GF-D8 (cell line): Measurements from ENCODE around the gene COL8A1.

Experiments
- DNase-seq: peaks from one replicate; lab custom pipeline; 2025; lab: John Stamatoyannopoulos, UW

COL8A1 gene

GRCh38 chr3:99761415-99762165, 123.2 kb downstream of the COL8A1 start:
- DNase-seq: no peak

GRCh38 chr3:99762901-99763300, 124.5 kb downstream of the COL8A1 start:
- no peak for DNase-seq

GRCh38 chr3:99764377-99764776, 126.0 kb downstream of the COL8A1 start:
- no peak for DNase-seq

- DNase-seq: no peak
Measured at GRCh38 chr3:99765042-99765942, 126.9 kb downstream of the COL8A1 start.

- DNase-seq: no peak
Measured at GRCh38 chr3:99767291-99767690, 128.9 kb downstream of the COL8A1 start.

- DNase-seq: no peak
Measured at GRCh38 chr3:99768126-99768525, 129.7 kb downstream of the COL8A1 start.

- no peak for DNase-seq
Measured at GRCh38 chr3:99768808-99769501, 130.6 kb downstream of the COL8A1 start.

- no peak for DNase-seq
Measured at GRCh38 chr3:99772171-99772570, 133.8 kb downstream of the COL8A1 start.

- no peak for DNase-seq
Measured at GRCh38 chr3:99772671-99773070, 134.3 kb downstream of the COL8A1 start.

GRCh38 chr3:99774467-99774866, 136.1 kb downstream of the COL8A1 start:
- no peak for DNase-seq

GRCh38 chr3:99776516-99777209, 138.3 kb downstream of the COL8A1 start:
- no peak for DNase-seq

GRCh38 chr3:99777210-99777549, 138.8 kb downstream of the COL8A1 start:
- no peak for DNase-seq

- DNase-seq: no peak
Measured at GRCh38 chr3:99777708-99778107, 139.3 kb downstream of the COL8A1 start.

GRCh38 chr3:99780749-99781148, 142.4 kb downstream of the COL8A1 start:
- DNase-seq: no peak

GRCh38 chr3:99781761-99782160, 143.4 kb downstream of the COL8A1 start:
- no peak for DNase-seq

GRCh38 chr3:99783011-99783573, 144.7 kb downstream of the COL8A1 start:
- no peak for DNase-seq

GRCh38 chr3:99789011-99789721, 150.8 kb downstream of the COL8A1 start:
- DNase-seq: no peak

GRCh38 chr3:99794485-99794884, 156.1 kb downstream of the COL8A1 start:
- DNase-seq: no peak

GRCh38 chr3:99795573-99795972, 157.2 kb downstream of the COL8A1 start:
- DNase-seq: no peak

- DNase-seq: no peak
Measured at GRCh38 chr3:99799422-99799821, 161.0 kb downstream of the COL8A1 start.

- no peak for DNase-seq
Measured at GRCh38 chr3:99803297-99803696, 164.9 kb downstream of the COL8A1 start.
